Testis (tissue), 2 donors: ENCODE measurements around the gene EVC.

Experiments
- CTCF ChIP-seq, 3 experiments: fragments of 450-650 bp in 2 of 3; fragments of 200-600 bp in 1 of 3; sonication (generic) in 1 of 3; IDR thresholded peaks; one replicate each; pipeline ENCODE4 v1.5.1; 2016 to 2019; ENCODE audit warnings: antibody characterized with exemption in 3 of 3, mild to moderate bottlenecking in 2 of 3, moderate library complexity in 1 of 3
- POLR2A ChIP-seq: fragments of 450-650 bp; IDR thresholded peaks from one replicate; pipeline ENCODE4 v1.6.1; 2017; ENCODE audit warnings: antibody characterized with exemption, mild to moderate bottlenecking, moderate library complexity

GRCh38 chr4:5863461-5864113, 152.6 kb downstream of the EVC start:
- TF ChIP-seq POLR2A (no peak), CTCF (IDR thresholded peaks at IDR 0.05) (no peak)
